Activated CD4-positive, alpha-beta T cell treated with anti-CD3 and anti-CD28 coated beads for 24 hours (primary cell): Measurements from ENCODE around the gene MCF2.
"Not testable (repeated sequence)": the region's sequence is repeated elsewhere in the genome, so short reads cannot be mapped to it uniquely, and the experiment has no call there.

ENCODE experiments used
- DNase-seq, 2 donors: peaks; one replicate each; pipeline ENCODE4 v3.0.0-alpha.2; 2020; ENCODE audit warnings: low read depth in 2 of 2

MCF2 gene

GRCh38 chrX:139708067-139708466 lies at the start of gene MCF2:
Gene MCF2 (minus strand): TSS chrX:139708167. CDS start chrX:139651744, 56,423 bp downstream.
- DNase-seq = no peak

DNA sequence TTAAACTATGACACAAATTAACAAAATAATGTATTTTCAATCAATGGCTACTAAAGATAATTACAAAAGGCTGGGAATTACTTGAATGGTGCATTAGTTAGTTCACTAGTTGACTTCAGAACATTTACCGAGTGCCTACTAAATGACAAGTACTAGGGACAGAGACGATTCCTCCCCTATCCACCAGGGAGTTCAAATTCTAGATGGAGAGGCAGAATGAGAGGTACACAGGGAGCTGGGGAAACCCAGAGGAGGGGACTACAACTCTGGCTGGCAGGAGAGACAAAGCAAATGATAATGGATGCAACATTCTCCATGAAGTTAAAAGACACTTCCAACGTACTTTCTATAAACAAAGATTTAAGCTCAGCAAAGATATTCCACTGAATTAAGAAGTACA lies 43.1 kb upstream of the MCF2 start:
- no peak for DNase-seq

GRCh38 chrX:139750390-139750789 lies 42.4 kb upstream of the MCF2 start:
- DNase-seq = no peak

GRCh38 chrX:139739138-139739537 lies 31.2 kb upstream of the MCF2 start:
- DNase-seq = no peak

GRCh38 chrX:139738581-139738980 lies 30.6 kb upstream of the MCF2 start:
- DNase-seq = no peak

DNA sequence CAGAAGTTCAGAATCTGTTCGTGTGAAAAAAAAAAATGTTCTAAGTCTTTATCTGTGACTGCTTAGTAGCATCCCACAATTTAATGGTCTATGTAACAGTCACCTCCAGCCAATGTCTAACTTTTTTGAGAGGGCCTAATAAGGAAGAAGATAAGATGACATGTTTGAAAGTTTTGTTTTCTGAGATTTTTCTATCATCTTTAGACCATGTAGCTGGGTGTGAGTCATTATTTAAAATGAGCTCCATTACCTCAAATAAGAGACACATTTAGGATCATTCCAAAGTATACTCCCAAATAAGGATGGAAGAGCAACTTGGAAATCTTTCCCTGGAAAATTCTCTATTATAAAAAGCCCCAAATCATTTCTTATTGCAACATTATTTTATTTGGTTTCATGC lies 28.2 kb upstream of the MCF2 start:
- no peak for DNase-seq

DNA sequence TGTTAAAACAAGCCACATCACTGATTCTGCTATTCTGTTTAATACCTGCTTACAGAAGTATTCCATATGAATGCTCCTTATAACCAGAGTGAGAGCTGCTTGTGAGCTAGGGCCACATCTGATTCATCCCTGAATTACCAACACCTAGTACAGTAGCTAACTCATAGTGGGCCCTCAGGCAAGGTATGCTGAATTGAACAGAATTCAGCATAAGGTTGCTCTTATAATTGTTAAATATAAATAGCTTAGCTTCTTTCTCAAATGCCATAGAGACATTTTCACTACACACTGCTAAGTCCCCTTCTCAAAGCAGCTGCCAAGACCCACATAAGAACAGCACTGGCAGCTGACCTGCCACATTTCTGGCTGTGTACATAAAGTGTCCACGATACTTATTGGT lies 27.0 kb upstream of the MCF2 start:
- DNase-seq = no peak

GRCh38 chrX:139725720-139726119 lies 17.8 kb upstream of the MCF2 start:
- DNase-seq = no peak

DNA sequence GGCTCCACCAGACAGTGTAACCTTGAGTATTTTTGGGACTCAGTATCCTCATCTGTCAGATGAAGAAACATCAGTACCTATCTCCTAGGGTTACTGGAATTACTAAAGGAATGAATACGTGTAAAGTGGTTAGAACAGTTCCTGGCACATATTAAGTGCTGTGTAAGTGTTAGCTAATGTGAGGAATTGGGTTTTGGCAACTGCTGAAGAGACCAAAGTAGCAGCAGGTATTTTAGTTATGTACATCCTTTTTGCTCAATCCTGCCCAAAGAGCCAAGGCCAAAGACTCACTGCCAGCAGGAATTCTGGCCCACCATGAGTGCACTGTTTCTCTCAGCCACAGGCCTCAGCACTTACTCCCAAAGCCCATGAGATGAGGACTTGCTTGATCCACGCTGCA lies 16.7 kb upstream of the MCF2 start:
- no peak for DNase-seq

DNA sequence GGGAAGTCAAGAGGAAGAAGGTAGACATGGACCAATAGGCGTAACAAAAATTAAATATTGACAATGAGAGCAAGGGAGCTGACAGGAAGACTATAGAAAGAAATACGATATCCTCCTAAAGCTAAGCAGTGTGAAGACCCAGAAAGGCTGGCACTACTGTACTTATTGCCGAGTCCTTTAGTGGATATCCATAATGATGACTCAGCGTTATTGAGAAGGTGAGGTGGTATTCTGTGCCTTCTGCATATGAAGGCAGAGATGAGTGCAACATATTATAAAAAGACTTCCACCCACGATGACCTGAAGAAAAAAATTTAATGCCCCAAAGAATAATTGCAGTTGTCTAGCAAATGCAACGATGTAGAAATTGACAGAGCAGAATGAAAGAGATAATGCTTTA lies 13.0 kb upstream of the MCF2 start:
- DNase-seq = no peak

GRCh38 chrX:139720136-139720535 lies 12.2 kb upstream of the MCF2 start:
- no peak for DNase-seq

DNA sequence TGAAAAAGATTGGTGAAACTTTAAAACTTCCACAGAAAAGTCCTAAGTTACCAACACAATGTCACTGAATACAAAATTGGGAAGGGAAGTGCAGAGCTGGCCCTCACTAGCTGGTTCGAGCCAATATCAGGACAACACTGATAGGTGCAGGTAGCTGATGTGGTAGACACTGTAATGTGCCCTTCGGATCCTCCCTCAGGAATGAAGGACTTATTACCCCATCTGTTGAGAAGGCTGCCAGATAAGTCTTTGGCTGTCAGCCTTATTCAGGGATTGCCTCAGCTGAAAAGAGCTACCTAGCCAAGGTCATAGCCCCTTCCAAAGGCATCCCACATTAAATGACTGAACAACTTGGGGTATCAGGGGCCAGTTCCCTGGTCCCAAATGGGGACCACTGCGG lies 5.3 kb downstream of the MCF2 start:
- DNase-seq = no peak

GRCh38 chrX:139692908-139693307 lies 15.1 kb downstream of the MCF2 start:
- DNase-seq = no peak

- DNase-seq = no peak
These were observed 15.5 kb downstream of the MCF2 start for GRCh38 chrX:139692506-139692849.

- no peak for DNase-seq
These were observed 16.0 kb downstream of the MCF2 start for GRCh38 chrX:139691843-139692505.

- no peak for DNase-seq
These were observed 16.5 kb downstream of the MCF2 start for GRCh38 chrX:139691493-139691842.

DNA sequence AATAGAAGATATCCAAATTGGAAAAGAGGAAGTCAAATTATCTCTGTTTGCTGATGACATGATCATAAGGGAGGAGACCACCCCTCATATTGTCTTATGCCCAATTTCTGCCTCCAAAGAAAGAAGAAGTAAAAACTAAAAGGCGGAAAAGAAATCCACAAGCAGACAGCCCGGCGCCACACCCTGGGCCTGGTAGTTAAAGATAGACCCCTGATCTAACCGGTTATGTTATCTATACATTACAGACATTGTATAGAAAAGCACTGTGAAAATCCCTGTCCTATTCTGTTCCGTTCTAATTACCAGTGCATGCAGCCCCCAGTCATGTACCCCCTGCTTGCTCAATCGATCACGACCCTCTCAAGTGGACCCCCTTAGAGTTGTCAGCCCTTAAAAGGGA lies 22.8 kb downstream of the MCF2 start:
- DNase-seq = not testable (repeated sequence)

GRCh38 chrX:139680356-139680755 lies 27.6 kb downstream of the MCF2 start:
- DNase-seq = no peak

- DNase-seq = no peak
These were observed 60.4 kb downstream of the MCF2 start for GRCh38 chrX:139647597-139647996.

GRCh38 chrX:139642241-139642927 lies 65.6 kb downstream of the MCF2 start:
- no peak for DNase-seq

- no peak for DNase-seq
These were observed 67.7 kb downstream of the MCF2 start for GRCh38 chrX:139640259-139640658.

DNA sequence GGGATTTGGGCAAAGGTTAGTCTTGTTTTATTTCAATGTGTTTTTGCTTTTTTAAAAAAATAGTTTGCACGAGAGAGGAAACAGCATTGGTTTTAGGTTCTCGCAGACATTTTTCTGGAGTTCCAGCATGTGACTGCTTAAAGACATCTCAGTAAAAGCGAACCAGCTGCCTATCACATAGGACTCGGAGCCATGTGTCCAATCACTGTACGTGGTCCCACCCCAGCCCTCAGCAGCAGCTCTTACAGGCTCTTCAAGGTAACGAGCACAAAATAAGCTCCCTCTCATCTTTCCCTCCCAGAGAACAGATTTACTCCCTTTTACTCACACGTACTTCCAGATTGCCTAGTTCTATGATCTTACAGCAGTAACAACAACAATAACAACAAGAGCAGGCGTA lies 68.7 kb downstream of the MCF2 start:
- DNase-seq = no peak

DNA sequence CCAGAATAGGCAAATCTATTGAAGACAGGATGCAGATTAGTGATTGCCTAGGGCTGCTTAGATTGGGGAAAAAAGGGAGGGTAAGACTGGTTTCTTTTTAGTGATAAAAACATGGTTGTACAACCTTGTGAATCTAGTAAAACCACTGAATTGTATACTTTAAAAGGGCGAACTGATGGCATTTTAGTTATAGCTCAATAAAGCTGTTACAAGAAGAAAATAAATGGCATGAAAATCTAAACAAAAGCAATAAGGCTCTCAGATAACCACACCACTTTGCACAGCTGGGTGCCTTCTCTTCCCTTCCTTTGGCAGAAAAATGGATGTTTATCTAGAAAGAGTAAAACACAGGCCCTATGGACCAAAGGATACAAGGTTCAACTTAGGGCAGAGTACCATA lies 107.9 kb downstream of the MCF2 start:
- DNase-seq = no peak

- no peak for DNase-seq
These were observed 111.9 kb downstream of the MCF2 start for GRCh38 chrX:139596068-139596467.
